HepG2 (cell line): ENCODE data around the gene ZNHIT1. TPM values are rescaled to one million over a fixed set of nuclear protein-coding genes. Genes with fewer than 3 reads are reported as not detected.

Source experiments
- ATAC-seq: fragments of 200-7000 bp; cut with Tn5 transposase; 3 replicates; pipeline ENCODE4 v1.9.1; 2020; ENCODE audit warnings: mild to moderate bottlenecking, moderate library complexity
- BruUV-seq: library from RNA; stranded (reverse); fragments of 400-500 nt; replicated peaks from 2 replicates; lab custom pipeline; 2021; lab: Mats Ljungman, UMichigan
- CTCF ChIA-PET: fragments of 300-600 bp; formaldehyde crosslinking; extraction: SDS; loops from one replicate; lab custom pipeline; 2021; ENCODE audit warnings: low total read pairs, inconsistent platforms, low intra/inter-chr PET ratio; lab: Yijun Ruan, JAX
- POLR2A ChIA-PET: fragments of 350-600 bp; sonication (Branson Sonifier 250); formaldehyde crosslinking; loops from one replicate; lab custom pipeline; 2020; ENCODE audit warnings: antibody characterized with exemption, inconsistent platforms; lab: Yijun Ruan, JAX
- DNase-seq: peaks from one replicate; pipeline ENCODE4 v3.0.0-alpha.2; 2015; ENCODE audit warnings: low spot score
- FAIRE-seq: peaks from 3 replicates; lab custom pipeline; 2011; peaks lifted over from hg19 to GRCh38; lab: Jason Lieb, UNC
- H2AFZ ChIP-seq: one replicate; pipeline ENCODE4 v1.6.1; 2011; ENCODE audit warnings: low read length, inconsistent platforms
- H3K27ac ChIP-seq: fragments of 300-600 bp; 3 replicates; pipeline ENCODE4 v1.8.0; 2011; ENCODE audit warnings: mixed run types, mild to moderate bottlenecking, mixed read lengths, low read length, inconsistent platforms; ENCODE audit not compliant: insufficient read depth; ENCODE audit errors: extremely low read length
- H3K27me3 ChIP-seq, 2 experiments: fragments of 200-600 bp in 1 of 2; 2 replicates in 1 of 2; 3 replicates in 1 of 2; pipeline versions ENCODE4 v1.6.0 to v1.8.0; 2011; ENCODE audit warnings: low read length in 2 of 2, mild to moderate bottlenecking in 2 of 2, moderate library complexity in 2 of 2, inconsistent platforms in 1 of 2; ENCODE audit not compliant: insufficient read depth in 2 of 2, control insufficient read depth in 1 of 2
- H3K36me3 ChIP-seq, 2 experiments: fragments of 200-600 bp in 1 of 2; replicated peaks in 1 of 2; 2 replicates in 1 of 2; 3 replicates in 1 of 2; pipeline versions ENCODE4 v1.5.1 to v1.8.0; 2011; ENCODE audit warnings: low read length in 2 of 2, inconsistent platforms in 1 of 2; ENCODE audit not compliant: insufficient read depth in 2 of 2, control insufficient read depth in 1 of 2
- H3K4me1 ChIP-seq: 2 replicates; pipeline ENCODE4 v1.5.1; 2012; ENCODE audit warnings: low read length, inconsistent platforms; ENCODE audit not compliant: insufficient read depth
- H3K4me2 ChIP-seq: 2 replicates; pipeline ENCODE4 v1.6.0; 2011; ENCODE audit warnings: low read depth, low read length, inconsistent platforms
- H3K4me3 ChIP-seq, 3 experiments: fragments of 200-600 bp in 1 of 3; sonication (generic), shearing (Covaris generic) in 1 of 3; replicated peaks in 1 of 3; 2 replicates each; pipeline ENCODE4 v1.5.1; 2011 to 2016; ENCODE audit warnings: low read length in 3 of 3, inconsistent platforms in 2 of 3, low read depth in 2 of 3, mild to moderate bottlenecking in 2 of 3, control low read depth in 1 of 3, mixed read lengths in 1 of 3; ENCODE audit not compliant: insufficient read depth in 1 of 3
- H3K79me2 ChIP-seq: one replicate; pipeline ENCODE4 v1.6.1; 2011; ENCODE audit warnings: low read length, inconsistent platforms; ENCODE audit not compliant: insufficient read depth
- H3K9ac ChIP-seq: 2 replicates; pipeline ENCODE4 v1.6.0; 2011; ENCODE audit warnings: mild to moderate bottlenecking, low read depth, low read length, inconsistent platforms; ENCODE audit not compliant: insufficient read depth
- H3K9me3 ChIP-seq: 2 replicates; pipeline ENCODE4 v1.5.1; 2012; ENCODE audit warnings: mild to moderate bottlenecking, low read length
- H4K20me1 ChIP-seq: 2 replicates; pipeline ENCODE4 v1.6.0; 2011; ENCODE audit warnings: inconsistent platforms, mild to moderate bottlenecking, low read length, moderate library complexity; ENCODE audit not compliant: insufficient read depth
- AGO2 ChIP-seq: fragments of 200-400 bp; formaldehyde crosslinking; optimal IDR thresholded peaks from 2 replicates; pipeline ENCODE3; 2017; ENCODE audit warnings: mild to moderate bottlenecking, low read depth, low read length, moderate library complexity
- HNRNPH1 ChIP-seq: fragments of 200-400 bp; formaldehyde crosslinking; optimal IDR thresholded peaks from 2 replicates; pipeline ENCODE3; 2017; ENCODE audit warnings: mild to moderate bottlenecking, low read depth, low read length
- MED1 ChIP-seq: sonication (generic); formaldehyde crosslinking; IDR thresholded peaks from 2 replicates; pipeline ENCODE4 v1.4.0; 2020; ENCODE audit warnings: missing genetic modification reagents
- MEIS1 ChIP-seq: sonication (generic); formaldehyde crosslinking; IDR thresholded peaks from 2 replicates; pipeline ENCODE4 v1.9.0; 2021; ENCODE audit warnings: mild to moderate bottlenecking, missing genetic modification reagents, moderate library complexity, borderline replicate concordance
- NRL ChIP-seq: sonication (generic); formaldehyde crosslinking; IDR thresholded peaks from 2 replicates; pipeline ENCODE4 v1.5.0; 2020; ENCODE audit warnings: missing genetic modification reagents, mild to moderate bottlenecking, moderate library complexity, borderline replicate concordance
- REPIN1 ChIP-seq: sonication (generic); formaldehyde crosslinking; IDR thresholded peaks from 2 replicates; pipeline ENCODE4 v1.8.0; 2022; ENCODE audit warnings: missing genetic modification reagents, low read depth, mild to moderate bottlenecking, borderline replicate concordance
- SRY ChIP-seq: sonication (generic); formaldehyde crosslinking; IDR thresholded peaks from 2 replicates; pipeline ENCODE4 v1.8.0; 2022; ENCODE audit warnings: mild to moderate bottlenecking, missing genetic modification reagents
- ZNF274 ChIP-seq: sonication (generic); formaldehyde crosslinking; IDR thresholded peaks from 2 replicates; pipeline ENCODE4 v1.5.1; 2020; ENCODE audit warnings: mild to moderate bottlenecking, missing genetic modification reagents
- ZNF496 ChIP-seq: sonication (generic); formaldehyde crosslinking; IDR thresholded peaks from 2 replicates; pipeline ENCODE4 v1.8.1; 2023; ENCODE audit warnings: mild to moderate bottlenecking, moderate library complexity, missing genetic modification reagents; ENCODE audit not compliant: insufficient replicate concordance
- ZNF547 ChIP-seq: sonication (generic); formaldehyde crosslinking; IDR thresholded peaks from 2 replicates; pipeline ENCODE4 v1.5.1; 2020; ENCODE audit warnings: mild to moderate bottlenecking, missing genetic modification reagents
- ZNF552 ChIP-seq: sonication (generic); formaldehyde crosslinking; IDR thresholded peaks from 2 replicates; pipeline ENCODE4 v1.9.0; 2022; ENCODE audit warnings: missing genetic modification reagents, mild to moderate bottlenecking, borderline replicate concordance
- ZNF605 ChIP-seq: sonication (generic); formaldehyde crosslinking; IDR thresholded peaks from 2 replicates; pipeline ENCODE4 v1.8.0; 2022; ENCODE audit warnings: mild to moderate bottlenecking, missing genetic modification reagents
- ZNF772 ChIP-seq: sonication (generic); formaldehyde crosslinking; IDR thresholded peaks from 2 replicates; pipeline ENCODE4 v1.5.0; 2020; ENCODE audit warnings: mild to moderate bottlenecking, missing genetic modification reagents
- ZNF777 ChIP-seq: sonication (generic); formaldehyde crosslinking; IDR thresholded peaks from 2 replicates; pipeline ENCODE4 v1.4.0; 2020; ENCODE audit warnings: missing genetic modification reagents
- ZSCAN31 ChIP-seq: sonication (generic); formaldehyde crosslinking; IDR thresholded peaks from 2 replicates; pipeline ENCODE4 v1.5.0; 2020; ENCODE audit warnings: low read depth, mild to moderate bottlenecking, missing genetic modification reagents
- WGBS: methylation state at CpG from one replicate; pipeline ENCODE4 v1.1.6; 2017; ENCODE audit warnings: low lambda C conversion rate; 5-methylcytosine and 5-hydroxymethylcytosine counted together
- in situ Hi-C: cut with HindIII; loops from 2 replicates; pipeline ENCODE4 v1.10.0; 2017; ENCODE audit warnings: low pct_unique_long_range_greater_than_20kb; ENCODE audit not compliant: extremely low pct_ligation_motif_present
- intact Hi-C: fragments of 100-400 bp; cut with micrococcal nuclease; formaldehyde crosslinking; loops from one replicate; pipeline ENCODE4 v1.10.0; 2022; ENCODE audit not compliant: unreplicated experiment
- polyA plus RNA-seq, 8 experiments: library from polyadenylated mRNA; depleted of rRNA in 3 of 8; stranded (reverse) in 7 of 8; unstranded in 1 of 8; fragments of >200 nt; fragmentation: Illumina TruSeq in 4 of 8; extraction: Trizol in 4 of 8; gene quantifications; 2 replicates each; pipeline versions ENCODE4 v1.2.1 to v1.2.3, GENCODE V29; 2011 to 2016; ENCODE audit warnings: low read depth in 4 of 8, missing spikeins in 1 of 8, mixed read lengths in 1 of 8; ENCODE audit not compliant: insufficient read depth in 1 of 8
- total RNA-seq, 5 experiments: library from RNA; depleted of rRNA; stranded (reverse); fragments of >200 nt; fragmentation: Illumina TruSeq; extraction: Trizol; gene quantifications; 2 replicates each; pipeline ENCODE4 v1.2.3, GENCODE V29; 2016; ENCODE audit warnings: low read depth in 1 of 5
- TF ChIP-seq, protein P1 (sequence below): sonication (generic); formaldehyde crosslinking; IDR thresholded peaks from 2 replicates; pipeline ENCODE4 v1.5.0; 2020; ENCODE audit warnings: mild to moderate bottlenecking, missing genetic modification reagents
- TF ChIP-seq, protein P2 (sequence below): IDR thresholded peaks from 2 replicates; pipeline ENCODE4 v1.6.1; 2018; ENCODE audit warnings: missing genetic modification reagents, mild to moderate bottlenecking, missing compliant biosample characterization
- TF ChIP-seq, protein P3 (sequence below): sonication (generic); formaldehyde crosslinking; IDR thresholded peaks from 2 replicates; pipeline ENCODE4 v1.8.1; 2023; ENCODE audit warnings: missing genetic modification reagents, mild to moderate bottlenecking, borderline replicate concordance

ZNHIT1 gene
- total and polyA plus RNA-seq, 2 of the 13 experiments (the other 11 are each of a cell fraction or from before 2014, with no cell fraction given) = 32.5 to 64.5 TPM

DNA sequence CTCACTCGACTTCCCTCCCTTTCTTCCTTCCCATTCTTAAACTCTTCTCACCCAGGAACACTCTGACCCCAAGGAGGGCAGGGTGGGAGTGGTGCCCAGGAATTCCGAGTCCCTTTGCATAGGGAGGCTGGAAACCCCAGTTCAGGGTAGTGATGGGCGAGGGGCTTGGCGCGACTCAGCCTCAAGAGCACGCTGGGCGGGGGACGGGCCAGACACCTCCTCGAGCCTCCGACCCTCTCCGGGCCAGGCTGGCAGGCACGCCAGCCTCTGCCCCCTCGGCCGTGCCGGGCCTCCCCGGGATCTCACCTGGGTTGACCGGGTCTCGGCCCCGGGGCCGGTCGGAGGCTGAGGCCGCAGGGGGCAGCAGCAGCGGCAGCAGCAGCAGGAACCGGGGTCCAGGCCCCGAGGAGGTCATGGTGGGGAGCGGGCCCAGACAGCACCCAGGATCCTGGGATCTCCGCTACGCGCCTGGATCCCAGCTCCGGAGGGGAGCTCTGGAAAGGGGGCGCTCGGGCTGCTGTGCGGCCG is 1.0 kb upstream of the ZNHIT1 start:
- no peaks in the 10 kb centered on the region for H3K9me3 ChIP-seq
- intact Hi-C loops = loop anchor here (2.0 kb wide), 1 partner anchor 16 kb away; the partner anchor contains the start of gene MOGAT3
- H3K4me2 ChIP-seq = peak overlapping the region; percentile 91
- no peak for DNase-seq
- H3K4me1 ChIP-seq = peaks cover 44% of the 10 kb centered on the region
- no peak for FAIRE-seq
- CTCF ChIA-PET = interaction anchor here (1.3 kb wide), 1 partner anchor 27 kb away, joined by 5 read pairs; the partner anchor contains the start of gene FIS1
- no peak overlapping the region for H2AFZ ChIP-seq
- H3K79me2 ChIP-seq = peaks cover 29% of the 10 kb centered on the region
- POLR2A ChIA-PET = interaction anchor here (0.8 to 11.2 kb wide), 21 partner anchors 12 to 342 kb away, joined by 3 to 202 read pairs (median 7); partner anchors contain the start of genes CLDN15, FIS1, IFT22 and MOGAT3
- H3K36me3 ChIP-seq = peaks cover 2 to 12% of the 10 kb centered on the region in 2 experiments; a peak in 4 of 5 replicates
- H3K9ac ChIP-seq = peak overlapping the region; percentile 86
- ATAC-seq = no peak; the same call in 1 of the 3 replicates
- H4K20me1 ChIP-seq = no peaks in the 10 kb centered on the region
- H3K27ac ChIP-seq = peak overlapping the region; percentile 84
- no peaks in the 10 kb centered on the region; a peak in 1 of 5 replicates for H3K27me3 ChIP-seq
- 0% methylated on average over 2 of the region's 34 CpGs for WGBS
- in situ Hi-C loops = no loop called here
- BruUV-seq = no TSS peak
- H3K4me3 ChIP-seq = peak overlapping the region; percentile 82 to 95 (median 83)
- TF ChIP-seq MEIS1 (CRISPR knock-in tag) = peak; percentile 21; the same call in 1 of the 2 replicates
- TF ChIP-seq ZNF274 (CRISPR knock-in tag) = peak; percentile 56
- no peak for TF ChIP-seq ZNF777 (CRISPR knock-in tag)
- TF ChIP-seq ZSCAN31 (CRISPR knock-in tag) = peak; percentile 55; the same call in 1 of the 2 replicates
- 0 out of 2 replicates have a peak, but pooled peaks have one; percentile 10 for TF ChIP-seq ZNF552 (CRISPR knock-in tag)
- peak; percentile 49; the same call in 1 of the 2 replicates for TF ChIP-seq SRY (CRISPR knock-in tag)
- TF ChIP-seq ZNF772 = 0 out of 2 replicates have a peak, but pooled peaks have one; percentile 31
- no peak for TF ChIP-seq MED1 (CRISPR knock-in tag)
- TF ChIP-seq ZNF547 (CRISPR knock-in tag) = 0 out of 2 replicates have a peak, but pooled peaks have one; percentile 11
- TF ChIP-seq, protein P1, sequence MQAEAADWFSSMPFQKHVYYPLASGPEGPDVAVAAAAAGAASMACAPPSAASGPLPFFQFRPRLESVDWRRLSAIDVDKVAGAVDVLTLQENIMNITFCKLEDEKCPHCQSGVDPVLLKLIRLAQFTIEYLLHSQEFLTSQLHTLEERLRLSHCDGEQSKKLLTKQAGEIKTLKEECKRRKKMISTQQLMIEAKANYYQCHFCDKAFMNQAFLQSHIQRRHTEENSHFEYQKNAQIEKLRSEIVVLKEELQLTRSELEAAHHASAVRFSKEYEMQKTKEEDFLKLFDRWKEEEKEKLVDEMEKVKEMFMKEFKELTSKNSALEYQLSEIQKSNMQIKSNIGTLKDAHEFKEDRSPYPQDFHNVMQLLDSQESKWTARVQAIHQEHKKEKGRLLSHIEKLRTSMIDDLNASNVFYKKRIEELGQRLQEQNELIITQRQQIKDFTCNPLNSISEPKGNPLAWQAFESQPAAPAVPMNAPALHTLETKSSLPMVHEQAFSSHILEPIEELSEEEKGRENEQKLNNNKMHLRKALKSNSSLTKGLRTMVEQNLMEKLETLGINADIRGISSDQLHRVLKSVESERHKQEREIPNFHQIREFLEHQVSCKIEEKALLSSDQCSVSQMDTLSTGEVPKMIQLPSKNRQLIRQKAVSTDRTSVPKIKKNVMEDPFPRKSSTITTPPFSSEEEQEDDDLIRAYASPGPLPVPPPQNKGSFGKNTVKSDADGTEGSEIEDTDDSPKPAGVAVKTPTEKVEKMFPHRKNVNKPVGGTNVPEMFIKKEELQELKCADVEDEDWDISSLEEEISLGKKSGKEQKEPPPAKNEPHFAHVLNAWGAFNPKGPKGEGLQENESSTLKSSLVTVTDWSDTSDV (CRISPR knock-in tag) = peak; percentile 65; the same call in 1 of the 2 replicates
- peak; percentile 77 for TF ChIP-seq AGO2
- TF ChIP-seq NRL (CRISPR knock-in tag) = 0 out of 2 replicates have a peak, but pooled peaks have one; percentile 56
- TF ChIP-seq REPIN1 = peak; percentile 29; the same call in 1 of the 2 replicates
- TF ChIP-seq ZNF496 (CRISPR knock-in tag) = no peak
- TF ChIP-seq, protein P2, sequence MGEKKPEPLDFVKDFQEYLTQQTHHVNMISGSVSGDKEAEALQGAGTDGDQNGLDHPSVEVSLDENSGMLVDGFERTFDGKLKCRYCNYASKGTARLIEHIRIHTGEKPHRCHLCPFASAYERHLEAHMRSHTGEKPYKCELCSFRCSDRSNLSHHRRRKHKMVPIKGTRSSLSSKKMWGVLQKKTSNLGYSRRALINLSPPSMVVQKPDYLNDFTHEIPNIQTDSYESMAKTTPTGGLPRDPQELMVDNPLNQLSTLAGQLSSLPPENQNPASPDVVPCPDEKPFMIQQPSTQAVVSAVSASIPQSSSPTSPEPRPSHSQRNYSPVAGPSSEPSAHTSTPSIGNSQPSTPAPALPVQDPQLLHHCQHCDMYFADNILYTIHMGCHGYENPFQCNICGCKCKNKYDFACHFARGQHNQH (CRISPR knock-in tag) = 0 out of 2 replicates have a peak, but pooled peaks have one; percentile 16
- 0 out of 2 replicates have a peak, but pooled peaks have one; percentile 50 for TF ChIP-seq ZNF605 (CRISPR knock-in tag)
- peak; percentile 11 for TF ChIP-seq HNRNPH1
- TF ChIP-seq, protein P3, sequence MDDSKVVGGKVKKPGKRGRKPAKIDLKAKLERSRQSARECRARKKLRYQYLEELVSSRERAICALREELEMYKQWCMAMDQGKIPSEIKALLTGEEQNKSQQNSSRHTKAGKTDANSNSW (CRISPR knock-in tag) = peak; percentile 31; the same call in 1 of the 2 replicates
